Mesendoderm (in vitro differentiated cells): ENCODE data around the gene COL25A1.

ENCODE experiments used
- DNase-seq: peaks from one replicate; pipeline ENCODE4 v3.0.0; 2013
- H2AK5ac ChIP-seq: 2 replicates; pipeline ENCODE4 v1.6.1; 2013; ENCODE audit warnings: low read length, inconsistent platforms
- H2BK120ac ChIP-seq: 2 replicates; pipeline ENCODE4 v1.6.1; 2013; ENCODE audit warnings: low read depth, mild to moderate bottlenecking, low read length, moderate library complexity, mixed read lengths
- H2BK15ac ChIP-seq: replicated peaks from 2 replicates; pipeline ENCODE4 v1.6.1; 2013; ENCODE audit warnings: low read depth, mild to moderate bottlenecking, moderate library complexity
- H2BK5ac ChIP-seq: 2 replicates; pipeline ENCODE4 v1.6.1; 2013; ENCODE audit warnings: low read length, inconsistent platforms
- H3K18ac ChIP-seq: 2 replicates; pipeline ENCODE4 v1.6.1; 2013; ENCODE audit warnings: mild to moderate bottlenecking, low read length, mixed read lengths
- H3K23ac ChIP-seq: one replicate; pipeline ENCODE4 v1.6.1; 2013; ENCODE audit warnings: low read length
- H3K27ac ChIP-seq: 2 replicates; pipeline ENCODE4 v1.5.1; 2013; ENCODE audit warnings: low read depth, mild to moderate bottlenecking, inconsistent platforms, low read length, moderate library complexity
- H3K27me3 ChIP-seq: 2 replicates; pipeline ENCODE4 v1.6.1; 2013; ENCODE audit warnings: low read length, control low read depth, mild to moderate bottlenecking, inconsistent platforms; ENCODE audit not compliant: insufficient read depth, poor library complexity
- H3K36me3 ChIP-seq: 2 replicates; pipeline ENCODE4 v1.6.1; 2013; ENCODE audit warnings: low read length, inconsistent platforms; ENCODE audit not compliant: control insufficient read depth, insufficient read depth
- H3K4ac ChIP-seq: one replicate; pipeline ENCODE4 v1.6.1; 2013; ENCODE audit warnings: low read depth, mild to moderate bottlenecking, low read length, moderate library complexity
- H3K4me1 ChIP-seq: 2 replicates; pipeline ENCODE4 v1.6.1; 2013; ENCODE audit warnings: low read depth, low read length, inconsistent platforms; ENCODE audit not compliant: control insufficient read depth
- H3K4me2 ChIP-seq: 2 replicates; pipeline ENCODE4 v1.6.1; 2013; ENCODE audit warnings: low read length
- H3K4me3 ChIP-seq: 2 replicates; pipeline ENCODE4 v1.5.1; 2013; ENCODE audit warnings: mild to moderate bottlenecking, low read length
- H3K56ac ChIP-seq: one replicate; pipeline ENCODE4 v1.6.1; 2013; ENCODE audit warnings: low read length
- H3K79me1 ChIP-seq: 2 replicates; pipeline ENCODE4 v1.6.1; 2013; ENCODE audit warnings: low read length, inconsistent platforms
- H3K79me2 ChIP-seq: 2 replicates; pipeline ENCODE4 v1.6.1; 2013; ENCODE audit warnings: mild to moderate bottlenecking, low read length; ENCODE audit not compliant: control insufficient read depth, insufficient read depth
- H3K9ac ChIP-seq: 2 replicates; pipeline ENCODE4 v1.6.1; 2013; ENCODE audit warnings: low read length, inconsistent platforms
- H4K5ac ChIP-seq: one replicate; pipeline ENCODE4 v1.6.1; 2013; ENCODE audit warnings: low read length
- H4K8ac ChIP-seq: one replicate; pipeline ENCODE4 v1.6.1; 2013; ENCODE audit warnings: low read depth, mild to moderate bottlenecking, control low read depth, low read length, moderate library complexity
- WGBS: extraction: QIAGEN DNeasy Blood & Tissue Kit; methylation state at CpG from one replicate; pipeline ENCODE4 v1.1.7; 2013; ENCODE audit warnings: low lambda C conversion rate, missing lambda C conversion rate; ENCODE audit not compliant: insufficient coverage; ENCODE audit errors: extremely low coverage; 5-methylcytosine and 5-hydroxymethylcytosine counted together

Gene COL25A1

GRCh38 chr4:108810087-108810486 is 492.4 kb downstream of the COL25A1 start:
- DNase-seq = no peak
- Histone ChIP-seq H2BK120ac (no peak overlapping the region), H2BK5ac (no peak overlapping the region), H3K4ac (no peak overlapping the region), H3K4me3 (no peak overlapping the region), H3K56ac (no peak overlapping the region), H3K27ac (no peak overlapping the region), H3K18ac (no peak overlapping the region), H3K79me2 (no peaks in the 10 kb centered on the region), H3K23ac (no peak overlapping the region), H3K36me3 (no peaks in the 10 kb centered on the region), H3K9ac (no peak overlapping the region), H2AK5ac (no peak overlapping the region), H3K27me3 (no peaks in the 10 kb centered on the region), H4K8ac (no peak overlapping the region), H3K79me1 (no peaks in the 10 kb centered on the region), H3K4me2 (no peak overlapping the region), H3K4me1 (no peaks in the 10 kb centered on the region), H4K5ac (no peak overlapping the region), H2BK15ac (no peak overlapping the region)
- WGBS = no CpG with 5 or more reads among the region's 1 CpG

- H3K79me1 ChIP-seq = no peaks in the 10 kb centered on the region
- H3K36me3 ChIP-seq = no peaks in the 10 kb centered on the region
- no peak overlapping the region for H2BK15ac ChIP-seq
- H2AK5ac ChIP-seq = no peak overlapping the region
- H3K9ac ChIP-seq = no peak overlapping the region
- H3K4ac ChIP-seq = no peak overlapping the region
- no peak overlapping the region for H2BK5ac ChIP-seq
- no CpG with 5 or more reads among the region's 5 CpGs for WGBS
- H3K56ac ChIP-seq = no peak overlapping the region
- no peak overlapping the region for H2BK120ac ChIP-seq
- H3K79me2 ChIP-seq = no peaks in the 10 kb centered on the region
- DNase-seq = no peak
- no peaks in the 10 kb centered on the region for H3K4me1 ChIP-seq
- no peak overlapping the region for H4K8ac ChIP-seq
- H3K27ac ChIP-seq = no peak overlapping the region
- no peak overlapping the region for H3K23ac ChIP-seq
- no peak overlapping the region for H3K4me3 ChIP-seq
- no peaks in the 10 kb centered on the region for H3K27me3 ChIP-seq
- H3K18ac ChIP-seq = no peak overlapping the region
- H3K4me2 ChIP-seq = no peak overlapping the region
- H4K5ac ChIP-seq = no peak overlapping the region
Observed at GRCh38 chr4:108804648-108805273, 497.7 kb downstream of the COL25A1 start.

GRCh38 chr4:108799306-108799705 is 503.2 kb downstream of the COL25A1 start:
- H3K79me1 ChIP-seq = no peaks in the 10 kb centered on the region
- no peak overlapping the region for H2AK5ac ChIP-seq
- H4K5ac ChIP-seq = no peak overlapping the region
- no peak overlapping the region for H3K4me3 ChIP-seq
- WGBS = no CpG with 5 or more reads among the region's 5 CpGs
- H3K18ac ChIP-seq = no peak overlapping the region
- no peak overlapping the region for H3K56ac ChIP-seq
- H3K4me1 ChIP-seq = no peaks in the 10 kb centered on the region
- no peak overlapping the region for H3K9ac ChIP-seq
- H3K27me3 ChIP-seq = no peaks in the 10 kb centered on the region
- no peak overlapping the region for H2BK5ac ChIP-seq
- no peaks in the 10 kb centered on the region for H3K79me2 ChIP-seq
- no peak overlapping the region for H2BK120ac ChIP-seq
- no peak overlapping the region for H3K4ac ChIP-seq
- no peak overlapping the region for H3K23ac ChIP-seq
- DNase-seq = no peak
- no peak overlapping the region for H3K27ac ChIP-seq
- no peak overlapping the region for H3K4me2 ChIP-seq
- no peak overlapping the region for H2BK15ac ChIP-seq
- no peaks in the 10 kb centered on the region for H3K36me3 ChIP-seq
- no peak overlapping the region for H4K8ac ChIP-seq

- H3K79me1 ChIP-seq = no peaks in the 10 kb centered on the region
- H3K4me1 ChIP-seq = no peaks in the 10 kb centered on the region
- no peak overlapping the region for H3K4me2 ChIP-seq
- no peak overlapping the region for H3K4ac ChIP-seq
- no peak for DNase-seq
- no peak overlapping the region for H3K9ac ChIP-seq
- no peak overlapping the region for H2BK15ac ChIP-seq
- no peak overlapping the region for H2BK5ac ChIP-seq
- H3K56ac ChIP-seq = no peak overlapping the region
- WGBS = no CpG with 5 or more reads among the region's 3 CpGs
- no peak overlapping the region for H3K23ac ChIP-seq
- H3K27ac ChIP-seq = no peak overlapping the region
- H3K79me2 ChIP-seq = no peaks in the 10 kb centered on the region
- no peak overlapping the region for H3K4me3 ChIP-seq
- no peak overlapping the region for H4K5ac ChIP-seq
- no peak overlapping the region for H2BK120ac ChIP-seq
- no peaks in the 10 kb centered on the region for H3K27me3 ChIP-seq
- no peak overlapping the region for H3K18ac ChIP-seq
- no peak overlapping the region for H2AK5ac ChIP-seq
- H4K8ac ChIP-seq = no peak overlapping the region
- H3K36me3 ChIP-seq = no peaks in the 10 kb centered on the region
Observed at GRCh38 chr4:108796173-108796572, 506.3 kb downstream of the COL25A1 start.

- Histone ChIP-seq H3K4me2 (no peak overlapping the region), H4K8ac (no peak overlapping the region), H2AK5ac (no peak overlapping the region), H3K56ac (no peak overlapping the region), H3K27me3 (no peaks in the 10 kb centered on the region), H3K36me3 (no peaks in the 10 kb centered on the region), H3K4me1 (no peaks in the 10 kb centered on the region), H4K5ac (no peak overlapping the region), H3K27ac (no peak overlapping the region), H3K4me3 (no peak overlapping the region), H3K4ac (no peak overlapping the region), H3K79me1 (no peaks in the 10 kb centered on the region), H2BK120ac (no peak overlapping the region), H3K23ac (no peak overlapping the region), H2BK15ac (no peak overlapping the region), H2BK5ac (no peak overlapping the region), H3K18ac (no peak overlapping the region), H3K79me2 (no peaks in the 10 kb centered on the region), H3K9ac (no peak overlapping the region)
- DNase-seq = no peak
Observed at GRCh38 chr4:108795733-108796132, 506.7 kb downstream of the COL25A1 start.

GRCh38 chr4:108794136-108794535 is 508.3 kb downstream of the COL25A1 start:
- no peaks in the 10 kb centered on the region for H3K36me3 ChIP-seq
- no peaks in the 10 kb centered on the region for H3K79me1 ChIP-seq
- WGBS = no CpG with 5 or more reads among the region's 1 CpG
- no peak overlapping the region for H3K27ac ChIP-seq
- H4K8ac ChIP-seq = no peak overlapping the region
- H3K27me3 ChIP-seq = no peaks in the 10 kb centered on the region
- H4K5ac ChIP-seq = no peak overlapping the region
- no peak overlapping the region for H3K4me3 ChIP-seq
- no peak overlapping the region for H3K23ac ChIP-seq
- no peak overlapping the region for H2BK120ac ChIP-seq
- H3K4me1 ChIP-seq = no peaks in the 10 kb centered on the region
- no peak overlapping the region for H2BK15ac ChIP-seq
- H2AK5ac ChIP-seq = no peak overlapping the region
- H3K4ac ChIP-seq = no peak overlapping the region
- H2BK5ac ChIP-seq = no peak overlapping the region
- no peak overlapping the region for H3K18ac ChIP-seq
- DNase-seq = no peak
- H3K9ac ChIP-seq = no peak overlapping the region
- no peaks in the 10 kb centered on the region for H3K79me2 ChIP-seq
- no peak overlapping the region for H3K4me2 ChIP-seq
- no peak overlapping the region for H3K56ac ChIP-seq
